ENCODE data around the gene ASTL.
"Not testable (repeated sequence)": the region's sequence is repeated elsewhere in the genome, so short reads cannot be mapped to it uniquely, and the experiment has no call there.

DNA sequence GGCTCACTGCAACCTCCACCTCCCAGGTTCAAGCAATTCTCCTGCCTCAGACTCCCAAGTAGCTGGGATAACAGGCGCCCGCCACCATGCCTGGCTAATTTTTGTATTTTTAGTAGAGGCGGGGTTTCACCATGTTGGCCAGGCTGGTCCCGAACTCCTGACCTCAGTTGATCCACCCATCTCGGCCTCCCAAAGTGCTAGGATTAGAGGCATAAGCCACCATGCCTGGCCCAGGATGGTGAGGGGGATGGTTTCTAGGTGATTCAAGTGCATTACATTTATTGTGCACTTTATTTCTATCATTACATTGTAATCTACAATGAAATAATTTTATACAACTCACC, 3.3 kb upstream of the ASTL start:
- not testable (repeated sequence) for TF ChIP-seq POLR2AphosphoS5, POLR2A, EP300 (IDR thresholded peaks at IDR 0.05)
- TF ChIP-seq, protein P1, sequence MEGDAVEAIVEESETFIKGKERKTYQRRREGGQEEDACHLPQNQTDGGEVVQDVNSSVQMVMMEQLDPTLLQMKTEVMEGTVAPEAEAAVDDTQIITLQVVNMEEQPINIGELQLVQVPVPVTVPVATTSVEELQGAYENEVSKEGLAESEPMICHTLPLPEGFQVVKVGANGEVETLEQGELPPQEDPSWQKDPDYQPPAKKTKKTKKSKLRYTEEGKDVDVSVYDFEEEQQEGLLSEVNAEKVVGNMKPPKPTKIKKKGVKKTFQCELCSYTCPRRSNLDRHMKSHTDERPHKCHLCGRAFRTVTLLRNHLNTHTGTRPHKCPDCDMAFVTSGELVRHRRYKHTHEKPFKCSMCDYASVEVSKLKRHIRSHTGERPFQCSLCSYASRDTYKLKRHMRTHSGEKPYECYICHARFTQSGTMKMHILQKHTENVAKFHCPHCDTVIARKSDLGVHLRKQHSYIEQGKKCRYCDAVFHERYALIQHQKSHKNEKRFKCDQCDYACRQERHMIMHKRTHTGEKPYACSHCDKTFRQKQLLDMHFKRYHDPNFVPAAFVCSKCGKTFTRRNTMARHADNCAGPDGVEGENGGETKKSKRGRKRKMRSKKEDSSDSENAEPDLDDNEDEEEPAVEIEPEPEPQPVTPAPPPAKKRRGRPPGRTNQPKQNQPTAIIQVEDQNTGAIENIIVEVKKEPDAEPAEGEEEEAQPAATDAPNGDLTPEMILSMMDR (IDR thresholded peaks at IDR 0.05), result not testable (repeated sequence)
